Breast epithelium (tissue), 3 donors: ENCODE data around the gene TARS2.

Experiments
- CTCF ChIP-seq, 3 donors: fragments of 450-650 bp; IDR thresholded peaks; one replicate each; pipeline ENCODE4 v1.5.1; 2016 to 2017; ENCODE audit warnings: antibody characterized with exemption in 3 of 3, mild to moderate bottlenecking in 3 of 3, moderate library complexity in 3 of 3
- POLR2A ChIP-seq: fragments of 450-650 bp; IDR thresholded peaks from one replicate; pipeline ENCODE4 v1.6.1; 2016; ENCODE audit warnings: antibody characterized with exemption, mild to moderate bottlenecking, moderate library complexity

- TF ChIP-seq CTCF (IDR thresholded peaks at IDR 0.05): no peak
- TF ChIP-seq POLR2A: no peak
These were observed 56.4 kb downstream of the TARS2 start for GRCh38 chr1:150543500-150544143.
